Neural progenitor cell (in vitro differentiated cells): ENCODE results near the gene SLC25A29. TPM values are rescaled to one million over a fixed set of nuclear protein-coding genes. Genes with fewer than 3 reads are reported as not detected.

Experiments
- DNase-seq: peaks from one replicate; pipeline ENCODE4 v3.0.0-alpha.2; 2016; ENCODE audit warnings: low spot score
- H2AFZ ChIP-seq: fragments of 200-600 bp; sonication (generic); replicated peaks from 2 replicates; pipeline ENCODE4 v1.6.1; 2016; ENCODE audit warnings: antibody characterized with exemption
- H3F3A ChIP-seq: fragments of 200-600 bp; sonication (generic); 2 replicates; pipeline ENCODE4 v1.6.1; 2016; ENCODE audit warnings: antibody characterized with exemption, low read depth
- H3K27ac ChIP-seq: fragments of 200-600 bp; sonication (generic); 2 replicates; pipeline ENCODE4 v1.5.1; 2016; ENCODE audit warnings: mild to moderate bottlenecking
- H3K27me3 ChIP-seq: fragments of 200-600 bp; sonication (generic); 2 replicates; pipeline ENCODE4 v1.6.1; 2016; ENCODE audit warnings: mild to moderate bottlenecking, moderate library complexity
- H3K36me3 ChIP-seq: fragments of 200-600 bp; sonication (generic); 2 replicates; pipeline ENCODE4 v1.5.1; 2016
- H3K4me1 ChIP-seq: fragments of 200-600 bp; sonication (generic); 2 replicates; pipeline ENCODE4 v1.6.1; 2016; ENCODE audit warnings: mixed run types
- H3K4me2 ChIP-seq: fragments of 200-600 bp; sonication (generic); 2 replicates; pipeline ENCODE4 v1.6.1; 2016
- H3K4me3 ChIP-seq: fragments of 200-600 bp; sonication (generic); 2 replicates; pipeline ENCODE4 v1.5.1; 2016
- H3K79me2 ChIP-seq: fragments of 200-600 bp; sonication (generic); 2 replicates; pipeline ENCODE4 v1.6.1; 2016; ENCODE audit warnings: low read depth
- H3K9ac ChIP-seq: fragments of 200-600 bp; sonication (generic); 2 replicates; pipeline ENCODE4 v1.6.1; 2016
- H3K9me3 ChIP-seq: fragments of 200-600 bp; sonication (generic); 2 replicates; pipeline ENCODE4 v1.5.1; 2016; ENCODE audit warnings: low read depth
- H4K20me1 ChIP-seq: fragments of 200-600 bp; sonication (generic); 2 replicates; pipeline ENCODE4 v1.6.1; 2016; ENCODE audit warnings: low read depth
- H3K27ac Mint-ChIP-seq: 3 replicates; pipeline ENCODE4 v1.8.0; 2021; ENCODE audit warnings: mixed read lengths
- H3K27me3 Mint-ChIP-seq: 2 replicates; pipeline ENCODE4 v1.8.0; 2022; ENCODE audit warnings: low read depth, mild to moderate bottlenecking, inconsistent platforms, moderate library complexity, mixed read lengths; ENCODE audit not compliant: insufficient read depth
- H3K36me3 Mint-ChIP-seq: 3 replicates; pipeline ENCODE4 v1.8.0; 2021; ENCODE audit warnings: mixed read lengths
- H3K4me1 Mint-ChIP-seq: 3 replicates; pipeline ENCODE4 v1.8.0; 2021; ENCODE audit warnings: mixed read lengths
- H3K4me3 Mint-ChIP-seq: 3 replicates; pipeline ENCODE4 v1.8.0; 2021; ENCODE audit warnings: mild to moderate bottlenecking, moderate library complexity, mixed read lengths
- H3K9me3 Mint-ChIP-seq: 3 replicates; pipeline ENCODE4 v1.8.0; 2020; ENCODE audit warnings: mixed read lengths
- EZH2 ChIP-seq: fragments of 200-600 bp; sonication (generic); IDR thresholded peaks from 2 replicates; pipeline ENCODE4 v1.6.1; 2017; ENCODE audit warnings: antibody characterized with exemption, mild to moderate bottlenecking, moderate library complexity
- EZH2phosphoT487 ChIP-seq: fragments of 200-600 bp; sonication (generic); IDR thresholded peaks from 2 replicates; pipeline ENCODE4 v1.6.1; 2017; ENCODE audit warnings: antibody characterized with exemption
- total RNA-seq: library from RNA; depleted of rRNA; stranded (reverse); fragments of >200 nt; gene quantifications from 2 replicates; pipeline ENCODE4 v1.2.3, GENCODE V29; 2015; ENCODE audit warnings: low replicate concordance
- TF ChIP-seq, protein P1 (sequence below): fragments of 200-600 bp; sonication (generic); IDR thresholded peaks from 2 replicates; pipeline ENCODE4 v1.5.1; 2017; ENCODE audit warnings: antibody characterized with exemption, mild to moderate bottlenecking

Gene SLC25A29
- total RNA-seq, 1 donor from 2014 or later: 103 TPM

DNA sequence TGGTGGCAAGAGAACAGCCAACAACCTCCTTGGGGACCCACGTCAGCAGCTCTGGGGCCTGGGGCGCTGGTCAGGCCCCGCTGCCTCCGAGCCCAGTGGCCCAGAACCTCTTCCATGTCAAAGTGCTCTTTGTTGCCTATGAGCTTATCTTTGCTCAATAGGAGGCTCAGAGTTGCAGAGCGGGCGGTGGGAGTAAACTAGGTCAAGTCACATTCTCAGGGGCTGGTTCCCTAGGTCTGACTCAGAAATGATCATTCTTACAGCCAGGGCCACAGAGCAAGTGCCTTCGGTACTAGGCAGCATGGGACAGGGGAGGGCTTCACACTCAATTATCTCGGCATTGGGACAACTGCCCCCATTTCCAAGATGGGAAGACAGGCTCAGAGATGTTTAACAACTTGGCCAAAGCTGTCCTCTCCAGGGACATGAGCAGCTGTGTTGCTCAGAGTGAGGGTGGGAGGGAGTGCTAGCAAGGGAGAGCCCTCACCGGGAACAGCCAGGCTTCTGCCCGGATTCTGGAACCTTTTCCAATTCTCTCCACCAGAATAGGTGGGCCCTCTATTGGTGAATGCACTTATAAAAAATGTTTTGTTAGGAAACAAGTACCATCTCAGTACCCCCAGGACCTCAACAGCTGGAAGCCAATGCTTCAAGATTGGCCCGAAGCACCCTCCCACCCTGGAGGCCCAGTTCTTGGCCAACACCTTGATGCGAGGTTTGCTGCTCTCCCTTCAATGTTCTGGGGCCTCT, 11.9 kb downstream of the SLC25A29 start:
- Mint-ChIP-seq H3K27me3 (peaks cover 2% of the 10 kb centered on the region), H3K4me1 (peaks cover 6% of the 10 kb centered on the region), H3K27ac (peak overlapping the region; percentile 65), H3K9me3 (no peaks in the 10 kb centered on the region), H3K4me3 (no peak overlapping the region), H3K36me3 (peaks cover 13% of the 10 kb centered on the region)
- TF ChIP-seq, protein P1, sequence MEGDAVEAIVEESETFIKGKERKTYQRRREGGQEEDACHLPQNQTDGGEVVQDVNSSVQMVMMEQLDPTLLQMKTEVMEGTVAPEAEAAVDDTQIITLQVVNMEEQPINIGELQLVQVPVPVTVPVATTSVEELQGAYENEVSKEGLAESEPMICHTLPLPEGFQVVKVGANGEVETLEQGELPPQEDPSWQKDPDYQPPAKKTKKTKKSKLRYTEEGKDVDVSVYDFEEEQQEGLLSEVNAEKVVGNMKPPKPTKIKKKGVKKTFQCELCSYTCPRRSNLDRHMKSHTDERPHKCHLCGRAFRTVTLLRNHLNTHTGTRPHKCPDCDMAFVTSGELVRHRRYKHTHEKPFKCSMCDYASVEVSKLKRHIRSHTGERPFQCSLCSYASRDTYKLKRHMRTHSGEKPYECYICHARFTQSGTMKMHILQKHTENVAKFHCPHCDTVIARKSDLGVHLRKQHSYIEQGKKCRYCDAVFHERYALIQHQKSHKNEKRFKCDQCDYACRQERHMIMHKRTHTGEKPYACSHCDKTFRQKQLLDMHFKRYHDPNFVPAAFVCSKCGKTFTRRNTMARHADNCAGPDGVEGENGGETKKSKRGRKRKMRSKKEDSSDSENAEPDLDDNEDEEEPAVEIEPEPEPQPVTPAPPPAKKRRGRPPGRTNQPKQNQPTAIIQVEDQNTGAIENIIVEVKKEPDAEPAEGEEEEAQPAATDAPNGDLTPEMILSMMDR: no peak
- TF ChIP-seq EZH2phosphoT487: no peak
- Histone ChIP-seq H3K36me3 (no peaks in the 10 kb centered on the region), H3K4me2 (no peak overlapping the region), H3K79me2 (peaks cover 45% of the 10 kb centered on the region), H3F3A (peaks cover 5% of the 10 kb centered on the region), H3K9ac (no peak overlapping the region), H4K20me1 (peaks cover 92% of the 10 kb centered on the region), H3K4me3 (no peak overlapping the region), H3K9me3 (no peaks in the 10 kb centered on the region), H2AFZ (no peak overlapping the region), H3K4me1 (no peaks in the 10 kb centered on the region), H3K27ac (no peak overlapping the region), H3K27me3 (no peaks in the 10 kb centered on the region)
- DNase-seq: no peak

GRCh38 chr14:100293497-100294212, 12.6 kb downstream of the SLC25A29 start:
- Histone ChIP-seq H3K4me2 (no peak overlapping the region), H3K79me2 (peaks cover 38% of the 10 kb centered on the region), H3K4me1 (no peaks in the 10 kb centered on the region), H3K9ac (no peak overlapping the region), H4K20me1 (peaks cover 90% of the 10 kb centered on the region), H2AFZ (no peak overlapping the region), H3K36me3 (no peaks in the 10 kb centered on the region), H3K9me3 (no peaks in the 10 kb centered on the region), H3K4me3 (no peak overlapping the region), H3K27me3 (no peaks in the 10 kb centered on the region), H3F3A (peaks cover 12% of the 10 kb centered on the region), H3K27ac (no peak overlapping the region)
- H3K4me3 Mint-ChIP-seq: no peak overlapping the region
- TF ChIP-seq, protein P1: no peak
- TF ChIP-seq EZH2 (no peak), EZH2phosphoT487 (no peak)
- H3K27me3 Mint-ChIP-seq: peaks cover 3% of the 10 kb centered on the region
- DNase-seq: no peak
- H3K36me3 Mint-ChIP-seq: peaks cover 13% of the 10 kb centered on the region
- H3K9me3 Mint-ChIP-seq: no peaks in the 10 kb centered on the region
- H3K27ac Mint-ChIP-seq: no peak overlapping the region
- peaks cover 10% of the 10 kb centered on the region for H3K4me1 Mint-ChIP-seq

DNA sequence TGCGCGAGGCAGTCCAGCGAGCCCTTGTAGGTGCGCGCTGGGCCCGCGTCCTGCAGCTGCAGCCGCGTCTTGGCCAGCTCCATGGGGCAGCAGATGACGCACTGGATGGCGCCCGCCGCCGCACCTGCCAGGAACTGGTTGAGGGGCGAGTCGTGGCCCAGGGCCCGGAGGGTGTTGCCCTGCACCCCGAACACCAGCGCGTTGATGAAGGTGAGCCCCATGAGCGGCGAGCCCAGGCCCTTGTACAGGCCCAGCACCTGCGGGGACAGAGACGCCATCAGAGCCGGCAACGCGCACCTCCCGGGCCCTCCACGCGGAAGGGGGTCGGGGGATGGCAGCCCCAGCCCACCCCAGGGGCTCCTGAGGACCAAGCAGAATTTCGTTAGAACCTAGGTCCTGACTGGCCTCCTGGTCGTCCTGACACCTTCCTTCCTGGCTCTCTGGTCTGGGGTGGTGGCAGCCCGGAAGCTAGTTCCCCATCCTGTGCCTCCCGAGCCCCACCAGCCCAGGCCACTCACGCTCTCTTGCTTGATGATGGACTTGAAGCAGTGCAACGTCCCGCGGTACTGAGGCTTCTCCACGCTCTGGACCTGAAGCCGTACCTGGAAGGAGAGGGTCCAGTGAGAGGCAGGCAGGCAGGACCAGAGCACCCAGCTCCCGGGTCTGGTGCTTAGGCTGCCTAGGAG, 13.3 kb downstream of the SLC25A29 start:
- H4K20me1 ChIP-seq: peaks cover 86% of the 10 kb centered on the region
- H3K79me2 ChIP-seq: peaks cover 31% of the 10 kb centered on the region
- no peak overlapping the region for H2AFZ ChIP-seq
- peaks cover 3% of the 10 kb centered on the region for H3K27me3 Mint-ChIP-seq
- H3K9me3 ChIP-seq: no peaks in the 10 kb centered on the region
- no peak overlapping the region for H3K4me3 ChIP-seq
- TF ChIP-seq EZH2phosphoT487 (no peak), EZH2 (no peak)
- TF ChIP-seq, protein P1: no peak
- H3K4me2 ChIP-seq: no peak overlapping the region
- H3K36me3 ChIP-seq: no peaks in the 10 kb centered on the region
- peaks cover 12% of the 10 kb centered on the region for H3K4me1 Mint-ChIP-seq
- no peak overlapping the region for H3K27ac ChIP-seq
- no peak overlapping the region for H3K9ac ChIP-seq
- DNase-seq: no peak
- no peaks in the 10 kb centered on the region for H3K4me1 ChIP-seq
- H3K27me3 ChIP-seq: no peaks in the 10 kb centered on the region
- peaks cover 16% of the 10 kb centered on the region for H3F3A ChIP-seq
- no peak overlapping the region for H3K4me3 Mint-ChIP-seq
- H3K27ac Mint-ChIP-seq: no peak overlapping the region
- peaks cover 7% of the 10 kb centered on the region for H3K36me3 Mint-ChIP-seq
- H3K9me3 Mint-ChIP-seq: no peaks in the 10 kb centered on the region
